HG02884 (cell line): ENCODE measurements around the gene CX3CL1.

ENCODE experiments used
- ATAC-seq: cut with Tn5 transposase; IDR thresholded peaks from one replicate; pipeline ENCODE4 v1.9.1; 2021; ENCODE audit warnings: mild to moderate bottlenecking, moderate library complexity; ENCODE audit not compliant: unreplicated experiment

The CX3CL1 gene

GRCh38 chr16:57432989-57433388 is 60.7 kb downstream of the CX3CL1 start:
- ATAC-seq, result no peak

GRCh38 chr16:57434003-57434402 is 61.7 kb downstream of the CX3CL1 start:
- ATAC-seq, result no peak
